HepG2 (cell line): ENCODE results near the gene C11orf91. TPM values are rescaled to one million over a fixed set of nuclear protein-coding genes. Genes with fewer than 3 reads are reported as not detected.

Experiments
- DPF2 ChIP-seq: sonication (generic); formaldehyde crosslinking; IDR thresholded peaks from 2 replicates; pipeline ENCODE4 v1.4.0; 2020; ENCODE audit warnings: mild to moderate bottlenecking, low read depth, missing genetic modification reagents, borderline replicate concordance
- NBN ChIP-seq: fragments of 450-650 bp; conservative IDR thresholded peaks from 2 replicates; pipeline ENCODE4 v1.6.1; 2017
- SETDB1 ChIP-seq: sonication (generic); formaldehyde crosslinking; IDR thresholded peaks from 2 replicates; pipeline ENCODE4 v1.5.1; 2020; ENCODE audit warnings: missing genetic modification reagents, mild to moderate bottlenecking, borderline replicate concordance
- SRY ChIP-seq: sonication (generic); formaldehyde crosslinking; IDR thresholded peaks from 2 replicates; pipeline ENCODE4 v1.8.0; 2022; ENCODE audit warnings: mild to moderate bottlenecking, missing genetic modification reagents
- ZBTB20 ChIP-seq: sonication (generic); formaldehyde crosslinking; IDR thresholded peaks from 2 replicates; pipeline ENCODE4 v1.8.1; 2023; ENCODE audit warnings: missing genetic modification reagents, low read depth, mild to moderate bottlenecking, borderline replicate concordance
- ZFY ChIP-seq: sonication (generic); formaldehyde crosslinking; IDR thresholded peaks from 2 replicates; pipeline ENCODE4 v1.4.0; 2020; ENCODE audit warnings: missing genetic modification reagents
- ZNF274 ChIP-seq: sonication (generic); formaldehyde crosslinking; IDR thresholded peaks from 2 replicates; pipeline ENCODE4 v1.5.1; 2020; ENCODE audit warnings: mild to moderate bottlenecking, missing genetic modification reagents
- ZNF761 ChIP-seq: sonication (generic); formaldehyde crosslinking; conservative IDR thresholded peaks from 2 replicates; pipeline ENCODE4 v1.4.0; 2020; ENCODE audit warnings: mild to moderate bottlenecking, missing genetic modification reagents
- ZNF782 ChIP-seq: sonication (generic); formaldehyde crosslinking; IDR thresholded peaks from 2 replicates; pipeline ENCODE4 v1.4.0; 2020; ENCODE audit warnings: missing genetic modification reagents, mild to moderate bottlenecking, borderline replicate concordance
- ZNF788 ChIP-seq: sonication (generic); formaldehyde crosslinking; IDR thresholded peaks from 2 replicates; pipeline ENCODE4 v1.5.0; 2020; ENCODE audit warnings: mild to moderate bottlenecking, missing genetic modification reagents, borderline replicate concordance
- ZNF879 ChIP-seq: sonication (generic); formaldehyde crosslinking; IDR thresholded peaks from 2 replicates; pipeline ENCODE4 v1.8.1; 2023; ENCODE audit warnings: missing genetic modification reagents
- ZNF883 ChIP-seq: sonication (generic); formaldehyde crosslinking; IDR thresholded peaks from 2 replicates; pipeline ENCODE4 v1.5.1; 2020; ENCODE audit warnings: mild to moderate bottlenecking, missing genetic modification reagents; ENCODE audit errors: not compliant biosample characterization
- ZSCAN20 ChIP-seq: sonication (generic); formaldehyde crosslinking; IDR thresholded peaks from 2 replicates; pipeline ENCODE4 v1.4.0; 2020; ENCODE audit warnings: missing genetic modification reagents, mild to moderate bottlenecking, borderline replicate concordance
- polyA plus RNA-seq, 8 experiments: library from polyadenylated mRNA; depleted of rRNA in 3 of 8; stranded (reverse) in 7 of 8; unstranded in 1 of 8; fragments of >200 nt; fragmentation: Illumina TruSeq in 4 of 8; extraction: Trizol in 4 of 8; gene quantifications; 2 replicates each; pipeline versions ENCODE4 v1.2.1 to v1.2.3, GENCODE V29; 2011 to 2016; ENCODE audit warnings: low read depth in 4 of 8, missing spikeins in 1 of 8, mixed read lengths in 1 of 8; ENCODE audit not compliant: insufficient read depth in 1 of 8
- total RNA-seq, 5 experiments: library from RNA; depleted of rRNA; stranded (reverse); fragments of >200 nt; fragmentation: Illumina TruSeq; extraction: Trizol; gene quantifications; 2 replicates each; pipeline ENCODE4 v1.2.3, GENCODE V29; 2016; ENCODE audit warnings: low read depth in 1 of 5
- TF ChIP-seq, protein P1 (sequence below), 2 experiments: fragments of 450-650 bp in 1 of 2; sonication (generic) in 1 of 2; formaldehyde crosslinking; IDR thresholded peaks; 2 replicates each; pipeline versions ENCODE4 v1.5.0 to v1.8.0; 2020 to 2022; ENCODE audit warnings: mild to moderate bottlenecking in 1 of 2, missing genetic modification reagents in 1 of 2
- TF ChIP-seq, protein P2 (sequence below): sonication (generic); formaldehyde crosslinking; IDR thresholded peaks from 2 replicates; pipeline ENCODE4 v1.4.0; 2020; ENCODE audit warnings: mild to moderate bottlenecking, missing genetic modification reagents
- TF ChIP-seq, protein P3 (sequence below): sonication (generic); formaldehyde crosslinking; IDR thresholded peaks from 2 replicates; pipeline ENCODE4 v1.8.0; 2022; ENCODE audit warnings: missing genetic modification reagents, mild to moderate bottlenecking, inconsistent platforms, borderline replicate concordance

The C11orf91 gene
- total and polyA plus RNA-seq, 2 of the 13 experiments (the other 11 are each of a cell fraction or from before 2014, with no cell fraction given): 0.35 TPM; not detected in 1

DNA sequence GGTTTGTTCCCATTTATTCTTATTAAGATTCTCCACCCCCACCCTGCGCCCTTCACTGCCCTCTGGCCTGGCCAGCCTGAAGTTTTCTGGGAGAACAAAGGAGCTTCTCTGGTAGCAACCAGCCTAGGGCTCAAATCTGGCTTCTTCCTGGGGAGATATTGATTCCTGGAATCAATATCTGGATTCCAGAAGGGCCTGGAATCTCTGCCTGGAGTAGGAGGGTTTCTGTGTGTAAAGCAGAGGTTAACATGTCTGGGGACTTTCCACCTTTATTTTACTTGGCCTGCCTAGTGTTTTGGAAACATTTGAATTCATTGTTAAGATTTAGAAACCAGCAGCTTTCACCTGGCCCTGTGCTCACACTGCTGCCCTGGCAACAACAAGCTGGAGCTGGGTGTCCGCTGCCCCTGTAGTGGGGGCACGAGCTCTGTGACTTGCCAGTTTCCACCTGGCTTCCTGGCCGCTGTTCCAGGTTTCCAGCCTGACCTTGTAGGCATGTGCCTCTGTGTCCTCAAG, 5.5 kb downstream of the C11orf91 start (continued):
- TF ChIP-seq, protein P1, sequence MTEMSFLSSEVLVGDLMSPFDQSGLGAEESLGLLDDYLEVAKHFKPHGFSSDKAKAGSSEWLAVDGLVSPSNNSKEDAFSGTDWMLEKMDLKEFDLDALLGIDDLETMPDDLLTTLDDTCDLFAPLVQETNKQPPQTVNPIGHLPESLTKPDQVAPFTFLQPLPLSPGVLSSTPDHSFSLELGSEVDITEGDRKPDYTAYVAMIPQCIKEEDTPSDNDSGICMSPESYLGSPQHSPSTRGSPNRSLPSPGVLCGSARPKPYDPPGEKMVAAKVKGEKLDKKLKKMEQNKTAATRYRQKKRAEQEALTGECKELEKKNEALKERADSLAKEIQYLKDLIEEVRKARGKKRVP (CRISPR knock-in tag; IDR thresholded peaks at IDR 0.05): no peak
- TF ChIP-seq ZFY (CRISPR knock-in tag) (no peak), ZBTB20 (no peak), ZNF782 (CRISPR knock-in tag) (no peak), DPF2 (CRISPR knock-in tag) (no peak), ZNF761 (CRISPR knock-in tag) (no peak), ZNF883 (CRISPR knock-in tag) (no peak), ZSCAN20 (CRISPR knock-in tag) (no peak), SRY (CRISPR knock-in tag) (no peak), NBN (no peak), ZNF274 (no peak), ZNF788 (CRISPR knock-in tag) (no peak), SETDB1 (no peak), ZNF879 (CRISPR knock-in tag) (no peak)
- TF ChIP-seq, protein P2, sequence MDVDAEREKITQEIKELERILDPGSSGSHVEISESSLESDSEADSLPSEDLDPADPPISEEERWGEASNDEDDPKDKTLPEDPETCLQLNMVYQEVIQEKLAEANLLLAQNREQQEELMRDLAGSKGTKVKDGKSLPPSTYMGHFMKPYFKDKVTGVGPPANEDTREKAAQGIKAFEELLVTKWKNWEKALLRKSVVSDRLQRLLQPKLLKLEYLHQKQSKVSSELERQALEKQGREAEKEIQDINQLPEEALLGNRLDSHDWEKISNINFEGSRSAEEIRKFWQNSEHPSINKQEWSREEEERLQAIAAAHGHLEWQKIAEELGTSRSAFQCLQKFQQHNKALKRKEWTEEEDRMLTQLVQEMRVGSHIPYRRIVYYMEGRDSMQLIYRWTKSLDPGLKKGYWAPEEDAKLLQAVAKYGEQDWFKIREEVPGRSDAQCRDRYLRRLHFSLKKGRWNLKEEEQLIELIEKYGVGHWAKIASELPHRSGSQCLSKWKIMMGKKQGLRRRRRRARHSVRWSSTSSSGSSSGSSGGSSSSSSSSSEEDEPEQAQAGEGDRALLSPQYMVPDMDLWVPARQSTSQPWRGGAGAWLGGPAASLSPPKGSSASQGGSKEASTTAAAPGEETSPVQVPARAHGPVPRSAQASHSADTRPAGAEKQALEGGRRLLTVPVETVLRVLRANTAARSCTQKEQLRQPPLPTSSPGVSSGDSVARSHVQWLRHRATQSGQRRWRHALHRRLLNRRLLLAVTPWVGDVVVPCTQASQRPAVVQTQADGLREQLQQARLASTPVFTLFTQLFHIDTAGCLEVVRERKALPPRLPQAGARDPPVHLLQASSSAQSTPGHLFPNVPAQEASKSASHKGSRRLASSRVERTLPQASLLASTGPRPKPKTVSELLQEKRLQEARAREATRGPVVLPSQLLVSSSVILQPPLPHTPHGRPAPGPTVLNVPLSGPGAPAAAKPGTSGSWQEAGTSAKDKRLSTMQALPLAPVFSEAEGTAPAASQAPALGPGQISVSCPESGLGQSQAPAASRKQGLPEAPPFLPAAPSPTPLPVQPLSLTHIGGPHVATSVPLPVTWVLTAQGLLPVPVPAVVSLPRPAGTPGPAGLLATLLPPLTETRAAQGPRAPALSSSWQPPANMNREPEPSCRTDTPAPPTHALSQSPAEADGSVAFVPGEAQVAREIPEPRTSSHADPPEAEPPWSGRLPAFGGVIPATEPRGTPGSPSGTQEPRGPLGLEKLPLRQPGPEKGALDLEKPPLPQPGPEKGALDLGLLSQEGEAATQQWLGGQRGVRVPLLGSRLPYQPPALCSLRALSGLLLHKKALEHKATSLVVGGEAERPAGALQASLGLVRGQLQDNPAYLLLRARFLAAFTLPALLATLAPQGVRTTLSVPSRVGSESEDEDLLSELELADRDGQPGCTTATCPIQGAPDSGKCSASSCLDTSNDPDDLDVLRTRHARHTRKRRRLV (CRISPR knock-in tag): no peak
- TF ChIP-seq, protein P3, sequence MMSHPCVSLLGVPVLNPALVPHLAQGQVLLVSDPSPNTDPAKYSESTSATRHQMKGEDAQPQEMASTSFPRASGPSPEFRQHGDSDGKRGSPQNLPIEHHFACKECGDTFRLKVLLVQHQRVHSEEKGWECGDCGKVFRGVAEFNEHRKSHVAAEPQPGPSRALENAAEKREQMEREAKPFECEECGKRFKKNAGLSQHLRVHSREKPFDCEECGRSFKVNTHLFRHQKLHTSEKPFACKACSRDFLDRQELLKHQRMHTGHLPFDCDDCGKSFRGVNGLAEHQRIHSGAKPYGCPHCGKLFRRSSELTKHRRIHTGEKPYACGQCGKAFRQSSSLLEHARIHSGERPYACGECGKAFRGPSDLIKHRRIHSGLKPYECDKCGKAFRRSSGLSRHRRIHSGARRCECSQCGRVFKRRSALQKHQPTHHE (CRISPR knock-in tag): no peak
